ENCODE measurements around the gene ENTPD7.

DNA sequence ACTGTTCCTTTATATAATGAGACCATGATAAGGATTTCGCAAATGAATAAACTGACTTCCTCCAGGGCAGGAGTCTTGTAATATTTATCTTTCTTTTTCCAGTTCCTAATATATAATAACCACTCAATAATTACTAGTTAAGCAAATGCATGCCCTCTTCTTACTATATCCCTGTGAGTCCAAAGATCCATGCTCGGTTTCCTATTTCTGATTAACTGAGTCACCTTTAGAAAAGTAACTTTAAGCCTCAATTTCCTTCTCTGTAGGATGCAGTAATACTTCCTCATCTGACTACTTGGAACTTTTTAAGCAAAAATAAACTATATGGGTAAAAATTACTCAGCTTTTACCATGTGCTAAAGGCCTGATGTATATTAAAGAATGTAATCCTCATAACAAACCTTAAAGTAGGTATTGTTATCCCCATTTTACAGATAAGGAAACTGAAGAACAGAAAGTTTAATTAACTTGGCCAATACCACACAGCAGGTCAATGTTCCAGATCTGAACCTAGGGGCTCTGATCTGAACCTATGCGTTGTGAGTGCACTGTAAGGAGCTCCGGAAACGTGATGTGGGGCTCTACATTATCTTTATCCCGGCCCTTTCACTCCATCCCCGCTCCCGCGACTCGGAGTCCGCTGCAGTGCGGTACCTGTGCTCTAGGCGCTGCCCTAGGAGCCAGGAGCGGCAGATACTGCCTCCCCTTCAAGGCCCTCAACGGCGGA is 72.2 kb downstream of the ENTPD7 start:
- TF ChIP-seq ZNF138 (tag by site-specific recombination; IDR thresholded peaks at IDR 0.05; ENCODE audit: borderline replicate concordance): no peak
- TF ChIP-seq, protein P1, sequence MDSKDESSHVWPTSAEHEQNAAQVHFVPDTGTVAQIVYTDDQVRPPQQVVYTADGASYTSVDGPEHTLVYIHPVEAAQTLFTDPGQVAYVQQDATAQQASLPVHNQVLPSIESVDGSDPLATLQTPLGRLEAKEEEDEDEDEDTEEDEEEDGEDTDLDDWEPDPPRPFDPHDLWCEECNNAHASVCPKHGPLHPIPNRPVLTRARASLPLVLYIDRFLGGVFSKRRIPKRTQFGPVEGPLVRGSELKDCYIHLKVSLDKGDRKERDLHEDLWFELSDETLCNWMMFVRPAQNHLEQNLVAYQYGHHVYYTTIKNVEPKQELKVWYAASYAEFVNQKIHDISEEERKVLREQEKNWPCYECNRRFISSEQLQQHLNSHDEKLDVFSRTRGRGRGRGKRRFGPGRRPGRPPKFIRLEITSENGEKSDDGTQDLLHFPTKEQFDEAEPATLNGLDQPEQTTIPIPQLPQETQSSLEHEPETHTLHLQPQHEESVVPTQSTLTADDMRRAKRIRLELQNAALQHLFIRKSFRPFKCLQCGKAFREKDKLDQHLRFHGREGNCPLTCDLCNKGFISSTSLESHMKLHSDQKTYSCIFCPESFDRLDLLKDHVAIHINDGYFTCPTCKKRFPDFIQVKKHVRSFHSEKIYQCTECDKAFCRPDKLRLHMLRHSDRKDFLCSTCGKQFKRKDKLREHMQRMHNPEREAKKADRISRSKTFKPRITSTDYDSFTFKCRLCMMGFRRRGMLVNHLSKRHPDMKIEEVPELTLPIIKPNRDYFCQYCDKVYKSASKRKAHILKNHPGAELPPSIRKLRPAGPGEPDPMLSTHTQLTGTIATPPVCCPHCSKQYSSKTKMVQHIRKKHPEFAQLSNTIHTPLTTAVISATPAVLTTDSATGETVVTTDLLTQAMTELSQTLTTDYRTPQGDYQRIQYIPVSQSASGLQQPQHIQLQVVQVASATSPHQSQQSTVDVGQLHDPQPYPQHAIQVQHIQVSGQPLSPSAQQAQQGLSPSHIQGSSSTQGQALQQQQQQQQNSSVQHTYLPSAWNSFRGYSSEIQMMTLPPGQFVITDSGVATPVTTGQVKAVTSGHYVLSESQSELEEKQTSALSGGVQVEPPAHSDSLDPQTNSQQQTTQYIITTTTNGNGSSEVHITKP (tag by site-specific recombination; IDR thresholded peaks at IDR 0.05): no peak
- TF ChIP-seq ZNF571 (tag by site-specific recombination; IDR thresholded peaks at IDR 0.05): no peak
- TF ChIP-seq ZNF701 (tag by site-specific recombination; IDR thresholded peaks at IDR 0.05): no peak
- TF ChIP-seq, protein P2, sequence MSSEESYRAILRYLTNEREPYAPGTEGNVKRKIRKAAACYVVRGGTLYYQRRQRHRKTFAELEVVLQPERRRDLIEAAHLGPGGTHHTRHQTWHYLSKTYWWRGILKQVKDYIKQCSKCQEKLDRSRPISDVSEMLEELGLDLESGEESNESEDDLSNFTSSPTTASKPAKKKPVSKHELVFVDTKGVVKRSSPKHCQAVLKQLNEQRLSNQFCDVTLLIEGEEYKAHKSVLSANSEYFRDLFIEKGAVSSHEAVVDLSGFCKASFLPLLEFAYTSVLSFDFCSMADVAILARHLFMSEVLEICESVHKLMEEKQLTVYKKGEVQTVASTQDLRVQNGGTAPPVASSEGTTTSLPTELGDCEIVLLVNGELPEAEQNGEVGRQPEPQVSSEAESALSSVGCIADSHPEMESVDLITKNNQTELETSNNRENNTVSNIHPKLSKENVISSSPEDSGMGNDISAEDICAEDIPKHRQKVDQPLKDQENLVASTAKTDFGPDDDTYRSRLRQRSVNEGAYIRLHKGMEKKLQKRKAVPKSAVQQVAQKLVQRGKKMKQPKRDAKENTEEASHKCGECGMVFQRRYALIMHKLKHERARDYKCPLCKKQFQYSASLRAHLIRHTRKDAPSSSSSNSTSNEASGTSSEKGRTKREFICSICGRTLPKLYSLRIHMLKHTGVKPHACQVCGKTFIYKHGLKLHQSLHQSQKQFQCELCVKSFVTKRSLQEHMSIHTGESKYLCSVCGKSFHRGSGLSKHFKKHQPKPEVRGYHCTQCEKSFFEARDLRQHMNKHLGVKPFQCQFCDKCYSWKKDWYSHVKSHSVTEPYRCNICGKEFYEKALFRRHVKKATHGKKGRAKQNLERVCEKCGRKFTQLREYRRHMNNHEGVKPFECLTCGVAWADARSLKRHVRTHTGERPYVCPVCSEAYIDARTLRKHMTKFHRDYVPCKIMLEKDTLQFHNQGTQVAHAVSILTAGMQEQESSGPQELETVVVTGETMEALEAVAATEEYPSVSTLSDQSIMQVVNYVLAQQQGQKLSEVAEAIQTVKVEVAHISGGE (tag by site-specific recombination; conservative IDR thresholded peaks at IDR 0.05; ENCODE audit: low read depth): no peak
- TF ChIP-seq, protein P3, sequence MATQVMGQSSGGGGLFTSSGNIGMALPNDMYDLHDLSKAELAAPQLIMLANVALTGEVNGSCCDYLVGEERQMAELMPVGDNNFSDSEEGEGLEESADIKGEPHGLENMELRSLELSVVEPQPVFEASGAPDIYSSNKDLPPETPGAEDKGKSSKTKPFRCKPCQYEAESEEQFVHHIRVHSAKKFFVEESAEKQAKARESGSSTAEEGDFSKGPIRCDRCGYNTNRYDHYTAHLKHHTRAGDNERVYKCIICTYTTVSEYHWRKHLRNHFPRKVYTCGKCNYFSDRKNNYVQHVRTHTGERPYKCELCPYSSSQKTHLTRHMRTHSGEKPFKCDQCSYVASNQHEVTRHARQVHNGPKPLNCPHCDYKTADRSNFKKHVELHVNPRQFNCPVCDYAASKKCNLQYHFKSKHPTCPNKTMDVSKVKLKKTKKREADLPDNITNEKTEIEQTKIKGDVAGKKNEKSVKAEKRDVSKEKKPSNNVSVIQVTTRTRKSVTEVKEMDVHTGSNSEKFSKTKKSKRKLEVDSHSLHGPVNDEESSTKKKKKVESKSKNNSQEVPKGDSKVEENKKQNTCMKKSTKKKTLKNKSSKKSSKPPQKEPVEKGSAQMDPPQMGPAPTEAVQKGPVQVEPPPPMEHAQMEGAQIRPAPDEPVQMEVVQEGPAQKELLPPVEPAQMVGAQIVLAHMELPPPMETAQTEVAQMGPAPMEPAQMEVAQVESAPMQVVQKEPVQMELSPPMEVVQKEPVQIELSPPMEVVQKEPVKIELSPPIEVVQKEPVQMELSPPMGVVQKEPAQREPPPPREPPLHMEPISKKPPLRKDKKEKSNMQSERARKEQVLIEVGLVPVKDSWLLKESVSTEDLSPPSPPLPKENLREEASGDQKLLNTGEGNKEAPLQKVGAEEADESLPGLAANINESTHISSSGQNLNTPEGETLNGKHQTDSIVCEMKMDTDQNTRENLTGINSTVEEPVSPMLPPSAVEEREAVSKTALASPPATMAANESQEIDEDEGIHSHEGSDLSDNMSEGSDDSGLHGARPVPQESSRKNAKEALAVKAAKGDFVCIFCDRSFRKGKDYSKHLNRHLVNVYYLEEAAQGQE (tag by site-specific recombination; IDR thresholded peaks at IDR 0.05): 0 out of 2 replicates have a peak, but pooled peaks have one; percentile 6
- no peak for TF ChIP-seq SP3 (tag by site-specific recombination; IDR thresholded peaks at IDR 0.05)

Data from HEK293 (cell line).